GM10266 (cell line): ENCODE measurements around the gene UNC50.
"Not testable (repeated sequence)": the region's sequence is repeated elsewhere in the genome, so short reads cannot be mapped to it uniquely, and the experiment has no call there.

Source experiments
- DNase-seq: peaks from one replicate; pipeline ENCODE4 v3.0.0; 2012; ENCODE audit errors: extremely low spot score
- TF ChIP-seq, protein P1 (sequence below): IDR thresholded peaks from 2 replicates; pipeline ENCODE4 v1.5.1; 2012; ENCODE audit warnings: mild to moderate bottlenecking, low read depth; ENCODE audit not compliant: control insufficient read depth, insufficient read depth; ENCODE audit errors: missing control alignments

Gene UNC50

DNA sequence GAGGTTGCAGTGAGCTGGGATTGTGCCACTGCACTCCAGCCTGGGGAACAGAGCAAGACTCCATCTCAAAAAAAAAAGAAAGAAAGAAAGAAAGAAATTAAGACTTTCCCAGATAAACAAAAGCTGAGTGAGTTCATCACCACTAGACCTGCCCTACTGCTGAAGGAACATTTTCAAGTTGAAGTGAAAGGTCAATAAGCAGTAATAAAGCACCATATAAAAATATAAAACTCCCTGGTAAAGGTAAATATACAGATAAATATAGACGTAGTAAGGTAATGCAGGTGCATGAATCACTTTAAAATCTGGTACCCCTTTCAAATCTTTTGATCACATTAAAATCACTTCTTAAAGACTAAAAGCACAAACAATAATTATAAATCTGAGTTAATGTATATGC is 42.6 kb downstream of the UNC50 start:
- TF ChIP-seq, protein P1, sequence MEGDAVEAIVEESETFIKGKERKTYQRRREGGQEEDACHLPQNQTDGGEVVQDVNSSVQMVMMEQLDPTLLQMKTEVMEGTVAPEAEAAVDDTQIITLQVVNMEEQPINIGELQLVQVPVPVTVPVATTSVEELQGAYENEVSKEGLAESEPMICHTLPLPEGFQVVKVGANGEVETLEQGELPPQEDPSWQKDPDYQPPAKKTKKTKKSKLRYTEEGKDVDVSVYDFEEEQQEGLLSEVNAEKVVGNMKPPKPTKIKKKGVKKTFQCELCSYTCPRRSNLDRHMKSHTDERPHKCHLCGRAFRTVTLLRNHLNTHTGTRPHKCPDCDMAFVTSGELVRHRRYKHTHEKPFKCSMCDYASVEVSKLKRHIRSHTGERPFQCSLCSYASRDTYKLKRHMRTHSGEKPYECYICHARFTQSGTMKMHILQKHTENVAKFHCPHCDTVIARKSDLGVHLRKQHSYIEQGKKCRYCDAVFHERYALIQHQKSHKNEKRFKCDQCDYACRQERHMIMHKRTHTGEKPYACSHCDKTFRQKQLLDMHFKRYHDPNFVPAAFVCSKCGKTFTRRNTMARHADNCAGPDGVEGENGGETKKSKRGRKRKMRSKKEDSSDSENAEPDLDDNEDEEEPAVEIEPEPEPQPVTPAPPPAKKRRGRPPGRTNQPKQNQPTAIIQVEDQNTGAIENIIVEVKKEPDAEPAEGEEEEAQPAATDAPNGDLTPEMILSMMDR: no peak
- no peak for DNase-seq

DNA sequence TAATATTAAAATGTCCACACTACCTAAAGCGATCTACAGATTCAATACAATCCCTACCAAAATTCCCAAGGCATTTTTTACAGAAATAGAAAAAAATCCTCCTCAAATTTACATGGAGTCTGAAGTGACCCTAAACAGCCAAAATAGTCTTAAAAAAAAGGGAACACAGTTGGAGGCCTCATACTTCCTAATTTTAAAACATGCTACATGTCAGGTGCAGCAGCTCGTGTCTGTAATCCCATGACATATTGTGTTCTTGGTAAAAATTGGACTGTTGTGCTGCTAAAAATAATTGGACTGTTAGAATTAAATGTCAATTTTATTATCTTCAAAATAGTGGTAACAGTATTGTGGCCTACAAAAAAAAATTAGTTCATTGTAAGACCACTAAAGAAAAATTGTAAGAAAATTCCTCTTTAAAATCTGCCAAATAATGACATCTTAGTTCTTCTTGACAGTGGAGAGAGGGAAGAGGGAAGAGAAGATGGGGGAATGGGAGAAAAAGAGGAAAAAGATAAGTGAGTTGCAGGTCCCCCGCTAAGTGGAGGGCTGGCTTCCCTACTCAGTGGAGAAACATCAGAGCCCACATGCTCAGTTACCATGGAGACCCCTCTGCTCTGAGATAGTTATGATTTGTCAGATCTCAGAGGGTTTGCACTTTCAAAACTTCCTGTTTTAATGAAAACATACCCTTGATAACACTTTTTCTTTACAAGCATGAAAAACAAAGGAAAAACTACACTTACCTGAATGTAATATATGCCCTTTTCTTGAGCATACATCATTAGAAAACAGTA is 46.5 kb downstream of the UNC50 start:
- no peak for DNase-seq
- TF ChIP-seq, protein P1: no peak

DNA sequence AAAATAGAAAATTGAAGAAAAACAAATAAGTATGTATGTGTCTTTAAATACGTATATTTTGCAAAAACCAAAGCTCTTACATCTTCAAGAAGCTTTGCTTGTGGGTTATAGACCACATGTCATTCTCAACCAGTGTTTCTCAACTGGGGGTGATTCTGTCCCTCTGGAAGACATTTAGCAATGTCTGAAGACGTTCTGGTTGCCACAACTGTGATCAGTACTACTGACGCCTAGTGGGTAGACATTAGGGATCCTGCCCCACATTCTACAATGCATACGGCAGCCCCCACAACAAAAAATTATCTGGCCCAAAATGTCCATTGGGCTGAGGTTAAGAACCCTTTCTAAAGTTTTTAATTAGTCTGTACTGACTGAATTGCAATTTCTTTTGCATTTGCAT is 48.4 kb downstream of the UNC50 start:
- no peak for DNase-seq
- TF ChIP-seq, protein P1: no peak

DNA sequence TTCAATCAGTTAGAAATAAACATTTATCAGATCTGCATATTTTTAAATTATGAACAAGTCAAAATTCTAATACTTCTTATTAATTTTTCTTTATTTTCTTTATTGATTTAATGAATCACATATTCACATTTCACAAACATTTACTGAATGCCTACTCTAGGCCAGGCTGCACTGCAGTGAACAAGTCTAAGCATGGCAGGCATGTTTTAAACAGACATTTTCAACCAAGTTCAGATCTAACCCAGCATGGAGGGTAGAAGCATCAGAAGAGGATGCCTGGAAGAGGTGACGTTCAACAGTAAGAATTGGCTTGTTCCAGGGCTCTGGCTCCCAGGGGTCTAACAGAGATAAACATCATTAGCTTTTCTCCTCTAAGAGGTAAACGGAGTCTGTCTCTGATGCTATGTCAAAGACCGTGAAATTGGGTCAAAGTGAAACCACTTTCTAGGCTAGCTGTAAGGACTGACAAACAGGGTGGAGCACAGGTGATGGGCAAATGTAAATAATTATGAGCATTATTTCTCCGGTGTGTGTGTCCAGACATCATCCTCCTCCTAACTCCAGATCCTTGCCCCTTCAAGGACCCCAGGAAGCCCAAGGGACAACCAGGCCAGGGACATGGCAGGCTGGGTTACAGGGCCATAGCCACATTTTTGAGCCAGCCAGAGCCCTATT is 50.6 kb downstream of the UNC50 start:
- no peak for DNase-seq
- TF ChIP-seq, protein P1: no peak

DNA sequence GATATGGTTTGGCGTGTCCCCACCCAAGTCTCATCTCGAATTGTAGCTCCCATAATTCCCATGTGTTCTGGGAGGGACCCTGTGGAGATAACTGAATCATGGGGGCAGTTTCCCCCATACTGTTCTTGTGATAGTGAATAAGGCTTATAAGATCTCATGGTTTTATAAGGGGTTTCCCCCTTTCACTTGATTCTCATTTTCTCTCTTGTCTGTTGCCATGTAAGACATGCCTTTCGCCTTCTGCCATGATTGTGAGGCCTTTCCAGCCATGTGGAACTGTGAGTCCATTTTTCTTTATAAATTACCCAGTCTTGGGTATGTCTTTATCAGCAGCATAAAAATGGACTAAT is 51.1 kb downstream of the UNC50 start:
- not testable (repeated sequence) for DNase-seq

DNA sequence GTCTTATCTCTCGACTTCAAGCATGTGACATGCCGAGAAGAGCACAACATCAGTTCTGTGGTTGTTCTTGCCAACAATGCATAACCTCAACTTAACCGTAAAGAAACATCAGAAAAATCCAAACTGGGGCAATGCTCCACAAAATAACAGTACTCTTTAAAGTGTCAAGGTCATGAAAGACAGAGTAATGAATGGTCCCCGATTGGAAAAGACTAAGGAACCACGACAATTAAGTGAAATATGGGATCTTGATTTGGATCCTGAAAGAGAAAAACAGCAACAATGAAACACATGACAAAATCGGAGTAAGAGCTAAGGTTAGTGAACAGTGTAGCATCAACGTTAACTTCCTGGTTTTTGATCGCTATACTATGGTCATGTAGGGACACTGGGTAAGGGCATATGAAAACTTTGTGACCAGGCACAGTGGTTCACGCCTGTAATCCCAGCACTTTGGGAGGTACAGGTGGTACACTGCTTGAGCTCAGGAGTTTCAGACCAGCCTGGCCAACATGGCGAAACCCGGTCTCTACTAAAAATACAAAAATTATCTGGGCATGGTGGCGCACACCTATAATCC is 55.2 kb downstream of the UNC50 start:
- DNase-seq: no peak
- TF ChIP-seq, protein P1: no peak

DNA sequence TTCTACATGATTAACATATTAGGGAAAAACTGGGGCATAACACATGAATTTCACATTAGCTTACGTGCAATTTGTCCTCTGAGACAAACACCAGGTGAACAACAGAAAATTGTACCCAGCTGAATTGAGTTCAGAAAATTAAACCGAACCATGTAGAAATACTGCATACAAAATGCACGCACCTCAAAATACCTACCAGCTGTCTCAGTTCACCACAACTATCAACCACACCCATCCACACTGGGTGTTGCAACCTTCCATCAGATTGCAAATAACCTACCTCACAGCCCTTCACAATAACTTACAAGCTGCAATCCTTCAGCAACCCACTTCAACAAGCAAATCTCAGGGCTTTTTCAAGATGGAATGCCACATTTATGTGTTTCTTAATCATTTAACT is 55.9 kb downstream of the UNC50 start:
- TF ChIP-seq, protein P1: no peak
- DNase-seq: no peak

DNA sequence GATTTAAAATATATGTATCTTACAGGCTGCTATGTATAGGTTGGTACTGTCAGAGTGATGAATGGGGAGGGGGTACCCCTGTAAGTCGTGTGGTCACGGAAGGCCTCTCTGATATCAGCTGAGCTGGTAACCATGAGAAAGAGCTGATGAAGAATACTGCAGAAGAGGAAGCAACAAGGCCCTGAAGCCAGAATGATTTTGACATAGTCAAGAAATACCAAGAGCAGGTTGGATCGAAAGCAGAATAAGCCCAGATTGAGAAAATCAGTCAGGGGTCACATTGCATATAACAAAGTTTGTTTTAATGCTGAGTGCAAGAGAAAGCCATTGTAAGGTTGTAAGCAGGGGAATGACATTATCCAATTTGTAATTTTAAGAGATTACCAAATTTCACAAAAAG is 57.3 kb downstream of the UNC50 start:
- no peak for DNase-seq
- TF ChIP-seq, protein P1: no peak
